Osteoblast (primary cell): ENCODE results near the gene TRABD. TPM values are rescaled to one million over a fixed set of nuclear protein-coding genes. Genes with fewer than 3 reads are reported as not detected.
"Not testable (repeated sequence)": the region's sequence is repeated elsewhere in the genome, so short reads cannot be mapped to it uniquely, and the experiment has no call there.

Source experiments
- DNase-seq: peaks from one replicate; pipeline ENCODE4 v3.0.0; 2011; ENCODE audit warnings: low spot score, mixed read lengths; ENCODE audit not compliant: insufficient read length; ENCODE audit errors: missing footprints
- H2AFZ ChIP-seq: 2 replicates; pipeline ENCODE4 v1.6.0; 2011; ENCODE audit warnings: mild to moderate bottlenecking, low read length
- H3K27ac ChIP-seq: 2 replicates; pipeline ENCODE4 v1.5.1; 2011; ENCODE audit warnings: mild to moderate bottlenecking, low read depth, low read length, moderate library complexity
- H3K27me3 ChIP-seq: 2 replicates; pipeline ENCODE4 v1.6.0; 2012; ENCODE audit warnings: mild to moderate bottlenecking, control low read depth, inconsistent platforms, low read length, moderate library complexity; ENCODE audit not compliant: insufficient read depth
- H3K36me3 ChIP-seq: 2 replicates; pipeline ENCODE4 v1.5.1; 2011; ENCODE audit warnings: mild to moderate bottlenecking, low read length, control low read depth, moderate library complexity; ENCODE audit not compliant: insufficient read depth
- H3K4me1 ChIP-seq: 2 replicates; pipeline ENCODE4 v1.5.1; 2011; ENCODE audit warnings: mild to moderate bottlenecking, low read length, control low read depth, moderate library complexity; ENCODE audit not compliant: insufficient read depth
- H3K4me2 ChIP-seq: 2 replicates; pipeline ENCODE4 v1.6.0; 2011; ENCODE audit warnings: mild to moderate bottlenecking, low read length; ENCODE audit not compliant: insufficient read depth
- H3K4me3 ChIP-seq: fragments of 200-600 bp; sonication (generic); 3 replicates; pipeline ENCODE4 v1.5.1; 2012; ENCODE audit warnings: mild to moderate bottlenecking, low read length, inconsistent platforms; ENCODE audit not compliant: insufficient read depth
- H3K79me2 ChIP-seq: 2 replicates; pipeline ENCODE4 v1.6.0; 2012; ENCODE audit warnings: mild to moderate bottlenecking, low read length, control low read depth, inconsistent platforms; ENCODE audit not compliant: insufficient read depth
- H3K9me3 ChIP-seq: 2 replicates; pipeline ENCODE4 v1.5.1; 2011; ENCODE audit warnings: low read depth, low read length, control low read depth
- H4K20me1 ChIP-seq: 2 replicates; pipeline ENCODE4 v1.6.0; 2012; ENCODE audit warnings: mild to moderate bottlenecking, low read length, control low read depth; ENCODE audit not compliant: insufficient read depth
- total RNA-seq: library from RNA; depleted of rRNA; stranded (reverse); fragments of >200 nt; gene quantifications from 2 replicates; pipeline ENCODE4 v1.2.3, GENCODE V29; 2012
- TF ChIP-seq, protein P1 (sequence below): IDR thresholded peaks from 2 replicates; pipeline ENCODE4 v1.5.1; 2011; ENCODE audit warnings: mild to moderate bottlenecking, low read depth, low read length, moderate library complexity; ENCODE audit errors: extremely low read depth

Gene TRABD
- total RNA-seq, result 13.6 and 13.8 TPM in 2 replicates

- TF ChIP-seq, protein P1, sequence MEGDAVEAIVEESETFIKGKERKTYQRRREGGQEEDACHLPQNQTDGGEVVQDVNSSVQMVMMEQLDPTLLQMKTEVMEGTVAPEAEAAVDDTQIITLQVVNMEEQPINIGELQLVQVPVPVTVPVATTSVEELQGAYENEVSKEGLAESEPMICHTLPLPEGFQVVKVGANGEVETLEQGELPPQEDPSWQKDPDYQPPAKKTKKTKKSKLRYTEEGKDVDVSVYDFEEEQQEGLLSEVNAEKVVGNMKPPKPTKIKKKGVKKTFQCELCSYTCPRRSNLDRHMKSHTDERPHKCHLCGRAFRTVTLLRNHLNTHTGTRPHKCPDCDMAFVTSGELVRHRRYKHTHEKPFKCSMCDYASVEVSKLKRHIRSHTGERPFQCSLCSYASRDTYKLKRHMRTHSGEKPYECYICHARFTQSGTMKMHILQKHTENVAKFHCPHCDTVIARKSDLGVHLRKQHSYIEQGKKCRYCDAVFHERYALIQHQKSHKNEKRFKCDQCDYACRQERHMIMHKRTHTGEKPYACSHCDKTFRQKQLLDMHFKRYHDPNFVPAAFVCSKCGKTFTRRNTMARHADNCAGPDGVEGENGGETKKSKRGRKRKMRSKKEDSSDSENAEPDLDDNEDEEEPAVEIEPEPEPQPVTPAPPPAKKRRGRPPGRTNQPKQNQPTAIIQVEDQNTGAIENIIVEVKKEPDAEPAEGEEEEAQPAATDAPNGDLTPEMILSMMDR, result no peak
These were observed at the start of gene TRABD for GRCh38 chr22:50185375-50186087. TSS of gene TRABD (plus strand) at chr22:50185913. CDS start at chr22:50193061, 7,148 bp downstream.

DNA sequence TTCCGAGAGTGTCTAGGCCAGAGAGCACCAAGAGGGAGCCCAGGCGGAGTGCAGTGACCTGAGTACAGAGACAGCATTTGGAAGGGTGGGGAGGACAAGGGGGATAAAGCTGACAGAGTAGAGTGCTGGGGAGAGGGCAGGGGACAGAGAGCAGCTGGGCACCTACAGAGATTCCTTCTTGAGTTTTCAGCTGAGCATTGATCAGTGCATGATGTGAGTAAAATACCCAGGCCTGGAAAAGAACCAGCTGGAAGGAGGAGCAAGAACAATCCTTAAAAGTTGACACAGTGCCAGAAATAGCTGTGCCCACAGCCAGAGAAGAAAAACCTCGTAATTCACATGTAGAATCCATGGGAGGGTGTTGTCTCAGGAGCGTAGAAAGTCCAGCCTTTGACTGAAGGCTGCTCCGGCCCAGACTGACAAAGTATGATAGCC, 49.1 kb upstream of the TRABD start:
- H4K20me1 ChIP-seq, result no peaks in the 10 kb centered on the region
- H3K79me2 ChIP-seq, result no peaks in the 10 kb centered on the region
- H3K36me3 ChIP-seq, result no peaks in the 10 kb centered on the region
- TF ChIP-seq, protein P1, result no peak
- peaks cover 27% of the 10 kb centered on the region for H3K27me3 ChIP-seq
- no peak overlapping the region for H3K4me3 ChIP-seq
- no peak overlapping the region for H3K27ac ChIP-seq
- H3K9me3 ChIP-seq, result no peaks in the 10 kb centered on the region
- no peak overlapping the region for H2AFZ ChIP-seq
- no peak overlapping the region for H3K4me2 ChIP-seq
- no peaks in the 10 kb centered on the region for H3K4me1 ChIP-seq
- DNase-seq, result peak; percentile 19

More at GRCh38 chr22:50185375-50186087, at the start of gene TRABD:
- peak; percentile 100 for DNase-seq
- peaks cover 6% of the 10 kb centered on the region for H3K36me3 ChIP-seq
- H3K9me3 ChIP-seq, result no peaks in the 10 kb centered on the region
- H3K79me2 ChIP-seq, result peaks cover 38% of the 10 kb centered on the region
- peaks cover 11% of the 10 kb centered on the region for H3K4me1 ChIP-seq
- peak within 1 kb of the TSS; percentile 50 for H3K27ac ChIP-seq
- H3K4me3 ChIP-seq, result peak within 1 kb of the TSS; percentile 78
- peaks cover 16% of the 10 kb centered on the region for H4K20me1 ChIP-seq
- no peaks in the 10 kb centered on the region for H3K27me3 ChIP-seq
- H2AFZ ChIP-seq, result peak within 1 kb of the TSS; percentile 93
- peak within 1 kb of the TSS; percentile 92 for H3K4me2 ChIP-seq

DNA sequence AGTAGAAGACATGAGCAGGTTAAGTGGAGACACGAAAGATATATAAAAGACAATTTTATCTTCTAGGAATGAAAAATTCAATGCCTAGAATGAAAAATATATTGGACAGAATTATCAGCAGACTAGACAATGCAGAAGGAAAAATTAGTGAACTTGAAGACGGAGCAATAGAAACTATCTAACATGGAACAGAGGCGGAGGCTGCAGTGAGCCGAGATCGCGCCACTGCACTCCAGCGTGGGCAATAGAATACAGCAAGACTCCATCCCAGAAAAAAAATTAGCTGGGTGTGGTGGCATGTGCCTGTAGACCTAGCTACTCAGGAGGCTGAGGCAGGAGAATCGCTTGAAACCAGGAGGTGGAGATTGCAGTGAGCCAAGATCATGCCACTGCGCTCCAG, 48.4 kb upstream of the TRABD start:
- not testable (repeated sequence) for H3K4me1 ChIP-seq, DNase-seq, H3K9me3 ChIP-seq, H2AFZ ChIP-seq, H3K4me3 ChIP-seq, H3K36me3 ChIP-seq, H4K20me1 ChIP-seq, H3K79me2 ChIP-seq, H3K4me2 ChIP-seq, H3K27ac ChIP-seq
- peaks cover 32% of the 10 kb centered on the region for H3K27me3 ChIP-seq

DNA sequence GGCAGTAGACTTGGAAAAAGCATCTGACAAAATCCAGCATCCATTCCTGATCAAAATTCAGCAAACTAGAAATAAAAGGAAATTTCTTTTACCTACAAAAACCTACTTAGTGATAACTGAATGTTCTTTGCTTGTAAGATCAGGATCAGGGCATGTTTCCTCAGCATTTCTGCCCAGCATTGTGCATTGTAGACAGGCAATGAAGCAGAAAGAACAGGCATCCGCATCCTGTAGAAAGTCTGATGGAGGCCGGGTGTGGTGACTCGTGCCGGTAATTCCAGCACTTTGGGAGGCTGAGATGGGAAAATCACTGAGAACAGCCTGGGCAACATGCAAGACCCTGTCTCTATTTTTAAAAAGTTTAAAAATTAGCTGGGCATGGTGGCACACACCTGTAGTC, 47.7 kb upstream of the TRABD start:
- no peaks in the 10 kb centered on the region for H3K79me2 ChIP-seq
- no peaks in the 10 kb centered on the region for H4K20me1 ChIP-seq
- no peaks in the 10 kb centered on the region for H3K36me3 ChIP-seq
- no peaks in the 10 kb centered on the region for H3K9me3 ChIP-seq
- no peak for DNase-seq
- no peak overlapping the region for H2AFZ ChIP-seq
- H3K27ac ChIP-seq, result no peak overlapping the region
- TF ChIP-seq, protein P1, result no peak
- H3K4me2 ChIP-seq, result no peak overlapping the region
- no peaks in the 10 kb centered on the region for H3K4me1 ChIP-seq
- H3K4me3 ChIP-seq, result no peak overlapping the region
- H3K27me3 ChIP-seq, result peaks cover 33% of the 10 kb centered on the region
